Lower lobe of right lung (tissue), 2 donors: ENCODE measurements around the gene NFIA. TPM values are rescaled to one million over a fixed set of nuclear protein-coding genes. Genes with fewer than 3 reads are reported as not detected.

Experiments
- ATAC-seq, 2 donors: fragments of 200-7000 bp; cut with Tn5 transposase; one replicate each; pipeline ENCODE4 v1.9.1; 2020 to 2022; ENCODE audit warnings: mild to moderate bottlenecking in 2 of 2, moderate library complexity in 2 of 2
- DNase-seq: peaks from one replicate; pipeline ENCODE4 v3.0.0-alpha.2; 2020
- H3K27ac ChIP-seq: fragments of 200-600 bp; one replicate; pipeline ENCODE4 v1.8.0; 2022
- H3K27me3 ChIP-seq: fragments of 200-600 bp; one replicate; pipeline ENCODE4 v1.8.0; 2022; ENCODE audit warnings: low read depth
- H3K36me3 ChIP-seq: fragments of 200-600 bp; one replicate; pipeline ENCODE4 v1.8.0; 2022; ENCODE audit warnings: mild to moderate bottlenecking
- H3K4me1 ChIP-seq: fragments of 200-600 bp; one replicate; pipeline ENCODE4 v1.8.0; 2022
- H3K4me3 ChIP-seq: fragments of 200-600 bp; one replicate; pipeline ENCODE4 v1.8.0; 2022; ENCODE audit warnings: mild to moderate bottlenecking
- H3K9me3 ChIP-seq: fragments of 200-600 bp; one replicate; pipeline ENCODE4 v1.8.0; 2022
- CTCF ChIP-seq: fragments of 200-600 bp; IDR thresholded peaks from one replicate; pipeline ENCODE4 v1.8.0; 2022; ENCODE audit warnings: antibody characterized with exemption, mild to moderate bottlenecking
- intact Hi-C: fragments of 100-400 bp; cut with DNase I; formaldehyde crosslinking; loops from one replicate; pipeline ENCODE4 v1.11.0; 2022
- total RNA-seq: library from RNA; stranded (reverse); fragmentation: NEBNext Ultra II Directional; extraction: Animal tissue kit (Norgen Biotek cat#: 25700); gene quantifications from one replicate; pipeline ENCODE4 v1.2.1, GENCODE V29; 2021
- donor health status: DM: no; HTN: yes; CAD: no; lungs with severe emphysema.

NFIA gene
- total RNA-seq, 1 donor from 2014 or later = 70.0 TPM

DNA sequence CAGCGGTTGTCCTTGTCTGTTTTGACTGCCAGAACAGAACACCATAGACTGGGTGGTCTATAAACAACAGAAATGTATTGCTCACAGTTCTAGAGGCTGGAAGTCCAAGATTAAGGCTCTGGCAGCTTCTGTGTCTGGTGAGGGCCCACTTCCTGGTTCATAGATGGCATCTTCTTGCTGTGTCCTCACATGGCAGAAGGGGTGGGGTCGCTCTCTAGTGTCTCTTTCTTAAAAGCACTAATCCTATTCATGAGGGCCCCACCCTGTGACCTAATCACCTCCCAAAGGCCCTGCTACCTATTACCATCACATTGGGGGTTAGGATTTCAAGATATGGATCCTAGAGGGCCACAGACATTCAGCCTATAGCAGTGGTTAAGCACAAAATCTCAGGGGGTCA is 304.4 kb downstream of the NFIA start:
- no peak for DNase-seq
- intact Hi-C loops = no loop called here
- peaks cover 2% of the 10 kb centered on the region for H3K4me1 ChIP-seq
- H3K27me3 ChIP-seq = no peaks in the 10 kb centered on the region
- H3K27ac ChIP-seq = no peak overlapping the region
- peaks cover 31% of the 10 kb centered on the region for H3K36me3 ChIP-seq
- peaks cover 9% of the 10 kb centered on the region for H3K9me3 ChIP-seq
- no peak overlapping the region for H3K4me3 ChIP-seq
- ATAC-seq = no peak
- TF ChIP-seq CTCF = no peak

- ATAC-seq (no peak), DNase-seq (no peak)
- intact Hi-C loops = no loop called here
- Histone ChIP-seq H3K4me1 (peaks cover 4% of the 10 kb centered on the region), H3K27ac (no peak overlapping the region), H3K4me3 (no peak overlapping the region), H3K27me3 (no peaks in the 10 kb centered on the region), H3K36me3 (peaks cover 29% of the 10 kb centered on the region), H3K9me3 (peaks cover 9% of the 10 kb centered on the region)
- TF ChIP-seq CTCF = no peak
Observed at GRCh38 chr1:61387829-61388228, 305.5 kb downstream of the NFIA start.

- Histone ChIP-seq H3K27ac (no peak overlapping the region), H3K4me1 (peaks cover 4% of the 10 kb centered on the region), H3K36me3 (peaks cover 22% of the 10 kb centered on the region), H3K4me3 (no peak overlapping the region), H3K9me3 (peaks cover 9% of the 10 kb centered on the region), H3K27me3 (no peaks in the 10 kb centered on the region)
- intact Hi-C loops = no loop called here
- DNase-seq (no peak), ATAC-seq (no peak)
- no peak for TF ChIP-seq CTCF
Observed at GRCh38 chr1:61388566-61388965, 306.2 kb downstream of the NFIA start.

GRCh38 chr1:61389194-61389925 is 307.0 kb downstream of the NFIA start:
- Histone ChIP-seq H3K27me3 (no peaks in the 10 kb centered on the region), H3K27ac (no peak overlapping the region), H3K4me3 (no peak overlapping the region), H3K36me3 (peaks cover 17% of the 10 kb centered on the region), H3K4me1 (peaks cover 4% of the 10 kb centered on the region), H3K9me3 (peaks cover 9% of the 10 kb centered on the region)
- no peak for DNase-seq
- intact Hi-C loops = no loop called here
- ATAC-seq = no peak
- no peak for TF ChIP-seq CTCF

- peaks cover 4% of the 10 kb centered on the region for H3K4me1 ChIP-seq
- H3K36me3 ChIP-seq = peaks cover 17% of the 10 kb centered on the region
- ATAC-seq (no peak), DNase-seq (no peak)
- intact Hi-C loops = no loop called here
- H3K9me3 ChIP-seq = peaks cover 9% of the 10 kb centered on the region
- no peaks in the 10 kb centered on the region for H3K27me3 ChIP-seq
- no peak for TF ChIP-seq CTCF
- no peak overlapping the region for H3K27ac ChIP-seq
- H3K4me3 ChIP-seq = no peak overlapping the region
Observed at GRCh38 chr1:61389926-61390845, 307.8 kb downstream of the NFIA start.
